ENCODE results near the gene INCA1.
A peak's percentile ranks its signal among the peaks of the same experiment; 100 is the strongest.

DNA sequence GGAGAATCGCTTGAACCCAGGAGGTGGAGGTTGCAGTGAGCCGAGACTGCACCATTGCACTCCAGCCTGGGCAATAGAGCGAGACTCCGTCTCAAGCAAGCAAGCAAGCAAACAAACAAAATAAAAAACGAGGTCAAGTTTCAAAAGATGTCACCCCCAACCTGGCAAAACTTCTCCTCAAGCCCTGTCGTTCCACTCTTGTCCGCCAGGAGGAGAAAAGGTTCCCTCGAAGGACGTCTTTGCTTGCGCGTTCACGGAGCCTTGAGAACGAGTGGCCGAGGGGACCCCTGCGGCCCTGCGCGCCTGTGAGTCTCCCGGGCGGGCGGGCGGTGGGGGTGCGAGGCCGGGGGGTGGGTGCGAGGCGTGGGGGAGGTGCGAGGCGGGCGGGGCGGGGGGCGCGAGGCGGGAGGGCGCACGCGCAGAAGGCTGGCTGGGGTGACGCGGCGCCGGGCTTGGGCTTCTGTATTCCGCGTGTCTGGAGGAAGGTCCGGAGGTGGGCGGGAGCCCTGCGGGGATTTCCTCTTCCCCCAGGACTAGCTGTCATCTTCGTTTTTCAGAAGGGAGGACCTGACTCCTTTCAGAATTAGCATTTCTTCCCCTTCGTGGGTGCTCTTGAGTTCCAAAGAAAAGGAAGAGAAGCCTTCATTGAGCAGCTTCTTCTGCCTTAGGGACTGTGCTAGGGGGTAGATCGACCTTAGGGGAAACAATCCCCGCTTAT is 34.2 kb upstream of the INCA1 start:
- TF ChIP-seq, protein P1, sequence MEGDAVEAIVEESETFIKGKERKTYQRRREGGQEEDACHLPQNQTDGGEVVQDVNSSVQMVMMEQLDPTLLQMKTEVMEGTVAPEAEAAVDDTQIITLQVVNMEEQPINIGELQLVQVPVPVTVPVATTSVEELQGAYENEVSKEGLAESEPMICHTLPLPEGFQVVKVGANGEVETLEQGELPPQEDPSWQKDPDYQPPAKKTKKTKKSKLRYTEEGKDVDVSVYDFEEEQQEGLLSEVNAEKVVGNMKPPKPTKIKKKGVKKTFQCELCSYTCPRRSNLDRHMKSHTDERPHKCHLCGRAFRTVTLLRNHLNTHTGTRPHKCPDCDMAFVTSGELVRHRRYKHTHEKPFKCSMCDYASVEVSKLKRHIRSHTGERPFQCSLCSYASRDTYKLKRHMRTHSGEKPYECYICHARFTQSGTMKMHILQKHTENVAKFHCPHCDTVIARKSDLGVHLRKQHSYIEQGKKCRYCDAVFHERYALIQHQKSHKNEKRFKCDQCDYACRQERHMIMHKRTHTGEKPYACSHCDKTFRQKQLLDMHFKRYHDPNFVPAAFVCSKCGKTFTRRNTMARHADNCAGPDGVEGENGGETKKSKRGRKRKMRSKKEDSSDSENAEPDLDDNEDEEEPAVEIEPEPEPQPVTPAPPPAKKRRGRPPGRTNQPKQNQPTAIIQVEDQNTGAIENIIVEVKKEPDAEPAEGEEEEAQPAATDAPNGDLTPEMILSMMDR (conservative IDR thresholded peaks at IDR 0.05; ENCODE audit: low read length): peak; percentile 72
- no peak for TF ChIP-seq EZH2phosphoT487 (IDR thresholded peaks at IDR 0.05; ENCODE audit: borderline replicate concordance, low read depth, low read length)

Measured in OCI-LY7 (cell line).